Liver (tissue), 9 donors: ENCODE results near the gene CRAT. TPM values are rescaled to one million over a fixed set of nuclear protein-coding genes. Genes with fewer than 3 reads are reported as not detected.

Experiments
- DNase-seq: peaks from one replicate; pipeline ENCODE4 v3.0.0-alpha.2; 2017; ENCODE audit warnings: low spot score
- H3K27ac ChIP-seq, 2 donors: one replicate each; pipeline ENCODE4 v1.7.0; 2013; ENCODE audit warnings: inconsistent platforms in 2 of 2, low read length in 2 of 2, control low read depth in 1 of 2, low read depth in 1 of 2, mild to moderate bottlenecking in 1 of 2
- H3K27me3 ChIP-seq, 4 donors: one replicate each; pipeline versions ENCODE4 v1.6.1 to v1.7.0; 2013; ENCODE audit warnings: low read length in 3 of 4, inconsistent platforms in 1 of 4, mild to moderate bottlenecking in 1 of 4, moderate library complexity in 1 of 4; ENCODE audit not compliant: control insufficient read depth in 4 of 4, insufficient read depth in 4 of 4
- H3K36me3 ChIP-seq, 4 donors: one replicate each; pipeline versions ENCODE4 v1.6.1 to v1.7.0; 2013; ENCODE audit warnings: low read length in 3 of 4, mild to moderate bottlenecking in 3 of 4, low read depth in 1 of 4, moderate library complexity in 1 of 4; ENCODE audit not compliant: control insufficient read depth in 4 of 4, insufficient read depth in 3 of 4
- H3K4me1 ChIP-seq, 4 donors: one replicate each; pipeline versions ENCODE4 v1.6.1 to v1.7.0; 2013; ENCODE audit warnings: low read length in 3 of 4, mild to moderate bottlenecking in 3 of 4, moderate library complexity in 1 of 4; ENCODE audit not compliant: control insufficient read depth in 4 of 4, insufficient read depth in 4 of 4
- H3K4me3 ChIP-seq, 3 donors: one replicate each; pipeline versions ENCODE4 v1.6.1 to v1.7.0; 2013; ENCODE audit warnings: low read length in 3 of 3, control low read depth in 1 of 3, low read depth in 1 of 3, mild to moderate bottlenecking in 1 of 3
- H3K9ac ChIP-seq, 2 donors: one replicate each; pipeline ENCODE4 v1.7.0; 2013; ENCODE audit warnings: low read length in 2 of 2, mild to moderate bottlenecking in 2 of 2, moderate library complexity in 2 of 2, control low read depth in 1 of 2, low read depth in 1 of 2
- H3K9me3 ChIP-seq, 4 donors: one replicate each; pipeline versions ENCODE4 v1.6.1 to v1.7.0; 2013; ENCODE audit warnings: low read length in 3 of 4; ENCODE audit not compliant: control insufficient read depth in 4 of 4
- EGR1 ChIP-seq, 2 donors: IDR thresholded peaks; 2 replicates each; pipeline ENCODE4 v1.6.1; 2016 to 2018; ENCODE audit warnings: antibody characterized with exemption in 2 of 2, low read depth in 2 of 2
- FOXA1 ChIP-seq: IDR thresholded peaks from 2 replicates; pipeline ENCODE4 v1.6.1; 2016; ENCODE audit warnings: antibody characterized with exemption
- FOXA2 ChIP-seq: IDR thresholded peaks from 2 replicates; pipeline ENCODE4 v1.6.1; 2016; ENCODE audit warnings: antibody characterized with exemption
- GABPA ChIP-seq, 2 donors: IDR thresholded peaks in 1 of 2; conservative IDR thresholded peaks in 1 of 2; 2 replicates each; pipeline ENCODE4 v1.6.1; 2016; ENCODE audit warnings: antibody characterized with exemption in 2 of 2, mild to moderate bottlenecking in 1 of 2, moderate library complexity in 1 of 2
- HNF4A ChIP-seq, 2 donors: conservative IDR thresholded peaks; 2 replicates each; pipeline ENCODE4 v1.6.1; 2016; ENCODE audit warnings: antibody characterized with exemption in 2 of 2, mild to moderate bottlenecking in 2 of 2
- HNF4G ChIP-seq: IDR thresholded peaks from 2 replicates; pipeline ENCODE4 v1.6.1; 2016; ENCODE audit warnings: antibody characterized with exemption
- NR2F2 ChIP-seq: IDR thresholded peaks from 2 replicates; pipeline ENCODE4 v1.6.1; 2016; ENCODE audit warnings: antibody characterized with exemption
- RAD21 ChIP-seq, 2 donors: IDR thresholded peaks; 2 replicates each; pipeline ENCODE4 v1.6.1; 2016; ENCODE audit warnings: antibody characterized with exemption in 2 of 2, mild to moderate bottlenecking in 2 of 2
- RXRA ChIP-seq, 2 donors: IDR thresholded peaks; 2 replicates each; pipeline ENCODE4 v1.6.1; 2017 to 2018; ENCODE audit warnings: antibody characterized with exemption in 2 of 2, mild to moderate bottlenecking in 1 of 2
- SP1 ChIP-seq: IDR thresholded peaks from 2 replicates; pipeline ENCODE4 v1.6.1; 2018; ENCODE audit warnings: antibody characterized with exemption, mild to moderate bottlenecking
- TAF1 ChIP-seq: conservative IDR thresholded peaks from 2 replicates; pipeline ENCODE4 v1.6.1; 2016; ENCODE audit warnings: antibody characterized with exemption, mild to moderate bottlenecking
- WGBS: extraction: QIAGEN DNeasy Blood & Tissue Kit; methylation state at CpG from one replicate; pipeline ENCODE4 v1.1.7; 2013; 5-methylcytosine and 5-hydroxymethylcytosine counted together
- polyA plus RNA-seq, 2 donors: library from polyadenylated mRNA; stranded (reverse) in 1 of 2; unstranded in 1 of 2; fragments of 200-250 nt in 1 of 2; fragments of >200 nt in 1 of 2; fragmentation: Nextera tagmentation in 1 of 2; extraction: Ambion mirVana in 1 of 2; gene quantifications; one replicate each; pipeline versions ENCODE4 v1.2.1 to v1.2.3, GENCODE V29; 2013 to 2015
- total RNA-seq, 2 donors: library from RNA; depleted of rRNA; stranded (reverse); fragments of >200 nt; gene quantifications; one replicate each; pipeline ENCODE4 v1.2.3, GENCODE V29; 2014
- TF ChIP-seq, protein P1 (sequence below): IDR thresholded peaks from 2 replicates; pipeline ENCODE4 v1.6.1; 2016; ENCODE audit warnings: antibody characterized with exemption, mild to moderate bottlenecking
- TF ChIP-seq, protein P2 (sequence below): IDR thresholded peaks from 2 replicates; pipeline ENCODE4 v1.6.1; 2016; ENCODE audit warnings: antibody characterized with exemption
- donor health status: healthy.
- donor health status: healthy.
- donor health status: healthy.
- donor health status: healthy.
- donor health status: healthy.

The CRAT gene
- total and polyA plus RNA-seq, 4 donors = 33.8 to 121 (median 89.1) TPM

DNA sequence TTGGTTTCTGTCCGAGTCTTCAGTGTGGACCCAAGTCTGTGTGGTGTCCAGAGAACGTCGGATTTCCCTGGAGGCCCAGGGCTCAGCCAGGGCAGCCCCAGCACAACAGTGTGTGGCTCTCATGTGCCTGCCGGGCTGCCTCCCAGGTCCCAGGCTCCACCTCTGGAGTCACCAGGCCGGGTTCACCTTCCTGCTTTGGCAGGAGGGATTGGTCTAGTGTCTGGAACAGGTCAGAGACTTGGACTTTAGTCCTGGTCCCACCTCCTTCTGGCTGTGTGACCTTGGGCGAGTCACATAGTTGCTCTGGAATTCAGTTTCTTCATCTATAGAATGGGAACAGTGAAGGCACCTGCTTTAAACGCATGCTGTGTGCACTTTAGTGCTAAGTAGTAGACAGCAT is 26.5 kb downstream of the CRAT start:
- TF ChIP-seq NR2F2 (no peak), GABPA (IDR thresholded peaks at IDR 0.05 in 1 of 2, conservative IDR thresholded peaks at IDR 0.05 in 1 of 2) (no peak), FOXA2 (no peak), HNF4G (peak; percentile 52), HNF4A (conservative IDR thresholded peaks at IDR 0.05) (peak; percentile 82 to 86), TAF1 (no peak), RXRA (IDR thresholded peaks at IDR 0.05) (peak; percentile 57 to 75), RAD21 (IDR thresholded peaks at IDR 0.05) (peak in 1 of 2 donors; percentile 13), EGR1 (IDR thresholded peaks at IDR 0.05; ENCODE audit: low read depth in 2 of 2) (no peak), FOXA1 (no peak), SP1 (peak; percentile 33)
- TF ChIP-seq, protein P1, sequence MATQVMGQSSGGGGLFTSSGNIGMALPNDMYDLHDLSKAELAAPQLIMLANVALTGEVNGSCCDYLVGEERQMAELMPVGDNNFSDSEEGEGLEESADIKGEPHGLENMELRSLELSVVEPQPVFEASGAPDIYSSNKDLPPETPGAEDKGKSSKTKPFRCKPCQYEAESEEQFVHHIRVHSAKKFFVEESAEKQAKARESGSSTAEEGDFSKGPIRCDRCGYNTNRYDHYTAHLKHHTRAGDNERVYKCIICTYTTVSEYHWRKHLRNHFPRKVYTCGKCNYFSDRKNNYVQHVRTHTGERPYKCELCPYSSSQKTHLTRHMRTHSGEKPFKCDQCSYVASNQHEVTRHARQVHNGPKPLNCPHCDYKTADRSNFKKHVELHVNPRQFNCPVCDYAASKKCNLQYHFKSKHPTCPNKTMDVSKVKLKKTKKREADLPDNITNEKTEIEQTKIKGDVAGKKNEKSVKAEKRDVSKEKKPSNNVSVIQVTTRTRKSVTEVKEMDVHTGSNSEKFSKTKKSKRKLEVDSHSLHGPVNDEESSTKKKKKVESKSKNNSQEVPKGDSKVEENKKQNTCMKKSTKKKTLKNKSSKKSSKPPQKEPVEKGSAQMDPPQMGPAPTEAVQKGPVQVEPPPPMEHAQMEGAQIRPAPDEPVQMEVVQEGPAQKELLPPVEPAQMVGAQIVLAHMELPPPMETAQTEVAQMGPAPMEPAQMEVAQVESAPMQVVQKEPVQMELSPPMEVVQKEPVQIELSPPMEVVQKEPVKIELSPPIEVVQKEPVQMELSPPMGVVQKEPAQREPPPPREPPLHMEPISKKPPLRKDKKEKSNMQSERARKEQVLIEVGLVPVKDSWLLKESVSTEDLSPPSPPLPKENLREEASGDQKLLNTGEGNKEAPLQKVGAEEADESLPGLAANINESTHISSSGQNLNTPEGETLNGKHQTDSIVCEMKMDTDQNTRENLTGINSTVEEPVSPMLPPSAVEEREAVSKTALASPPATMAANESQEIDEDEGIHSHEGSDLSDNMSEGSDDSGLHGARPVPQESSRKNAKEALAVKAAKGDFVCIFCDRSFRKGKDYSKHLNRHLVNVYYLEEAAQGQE = no peak
- TF ChIP-seq, protein P2, sequence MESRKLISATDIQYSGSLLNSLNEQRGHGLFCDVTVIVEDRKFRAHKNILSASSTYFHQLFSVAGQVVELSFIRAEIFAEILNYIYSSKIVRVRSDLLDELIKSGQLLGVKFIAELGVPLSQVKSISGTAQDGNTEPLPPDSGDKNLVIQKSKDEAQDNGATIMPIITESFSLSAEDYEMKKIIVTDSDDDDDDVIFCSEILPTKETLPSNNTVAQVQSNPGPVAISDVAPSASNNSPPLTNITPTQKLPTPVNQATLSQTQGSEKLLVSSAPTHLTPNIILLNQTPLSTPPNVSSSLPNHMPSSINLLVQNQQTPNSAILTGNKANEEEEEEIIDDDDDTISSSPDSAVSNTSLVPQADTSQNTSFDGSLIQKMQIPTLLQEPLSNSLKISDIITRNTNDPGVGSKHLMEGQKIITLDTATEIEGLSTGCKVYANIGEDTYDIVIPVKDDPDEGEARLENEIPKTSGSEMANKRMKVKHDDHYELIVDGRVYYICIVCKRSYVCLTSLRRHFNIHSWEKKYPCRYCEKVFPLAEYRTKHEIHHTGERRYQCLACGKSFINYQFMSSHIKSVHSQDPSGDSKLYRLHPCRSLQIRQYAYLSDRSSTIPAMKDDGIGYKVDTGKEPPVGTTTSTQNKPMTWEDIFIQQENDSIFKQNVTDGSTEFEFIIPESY = no peak
- 49% methylated on average over 7 of the region's 7 CpGs for WGBS
- Histone ChIP-seq H3K27me3 (no peaks in the 10 kb centered on the region), H3K4me3 (no peak overlapping the region), H3K36me3 (peaks cover 6 to 21% (median 7%) of the 10 kb centered on the region in 4 donors), H3K9ac (no peak overlapping the region), H3K4me1 (peaks cover 15 to 70% (median 60%) of the 10 kb centered on the region in 4 donors), H3K27ac (no peak overlapping the region), H3K9me3 (no peaks in the 10 kb centered on the region)
- no peak for DNase-seq

DNA sequence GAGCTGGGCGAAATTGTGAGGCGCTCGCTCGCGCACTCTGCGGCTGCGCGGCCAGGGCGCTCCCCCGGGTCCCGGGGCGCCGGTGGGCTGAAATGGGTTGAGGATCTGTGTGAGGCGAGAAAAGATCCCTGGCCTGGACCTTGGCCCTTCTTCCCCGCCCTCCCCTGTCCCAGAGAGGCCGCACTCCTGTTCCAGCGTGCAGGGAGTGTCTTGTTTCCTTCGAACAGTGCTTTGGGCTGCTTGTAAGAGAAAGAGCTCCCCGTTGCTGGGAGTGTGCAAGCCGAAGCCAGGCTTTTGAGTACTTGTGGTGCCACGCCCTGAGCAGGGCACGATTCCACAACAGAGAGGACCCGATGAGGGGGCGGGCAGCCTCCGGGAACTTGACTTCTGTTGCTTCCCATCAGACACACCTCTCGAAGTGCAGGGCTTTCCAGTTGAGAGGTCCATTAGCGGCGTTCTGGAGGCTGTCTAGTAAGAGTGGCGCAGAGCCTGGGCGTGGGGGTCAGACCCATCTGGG is 29.1 kb downstream of the CRAT start:
- H3K27me3 ChIP-seq = no peaks in the 10 kb centered on the region
- H3K36me3 ChIP-seq = peaks cover 2 to 16% (median 6%) of the 10 kb centered on the region in 4 donors
- 3% methylated on average over 30 of the region's 30 CpGs for WGBS
- DNase-seq = no peak
- H3K9me3 ChIP-seq = no peaks in the 10 kb centered on the region
- H3K4me1 ChIP-seq = peaks cover 15 to 70% (median 62%) of the 10 kb centered on the region in 4 donors
- H3K27ac ChIP-seq = peak overlapping the region; percentile 67 to 75
- peak overlapping the region; percentile 66 to 87 (median 84) for H3K4me3 ChIP-seq
- peak in 1 of 2 donors; percentile 17 for TF ChIP-seq HNF4A (conservative IDR thresholded peaks at IDR 0.05)
- TF ChIP-seq RAD21 (IDR thresholded peaks at IDR 0.05) = no peak
- TF ChIP-seq, protein P2 = no peak
- no peak for TF ChIP-seq FOXA1
- TF ChIP-seq, protein P1 = no peak
- peak overlapping the region; percentile 47 to 48 for H3K9ac ChIP-seq
